LNCaP clone FGC (cell line): ENCODE measurements around the gene WNK1.

ENCODE experiments used
- DNase-seq: peaks from one replicate; pipeline ENCODE4 v3.0.0-alpha.2; 2011; ENCODE audit warnings: low read depth
- H3K4me3 ChIP-seq: 2 replicates; pipeline ENCODE4 v1.5.1; 2011; ENCODE audit warnings: mild to moderate bottlenecking, low read depth, low read length, control low read depth
- CTCF ChIP-seq: IDR thresholded peaks from 2 replicates; pipeline ENCODE4 v1.5.1; 2012; ENCODE audit warnings: mild to moderate bottlenecking; ENCODE audit not compliant: control insufficient read depth, insufficient read depth; ENCODE audit errors: extremely low read depth

The WNK1 gene

GRCh38 chr12:718756-719102 is 33.6 kb upstream of the WNK1 start:
- TF ChIP-seq CTCF: no peak
- no peak for DNase-seq
- no peak overlapping the region for H3K4me3 ChIP-seq

GRCh38 chr12:720231-720941 is 32.0 kb upstream of the WNK1 start:
- no peak overlapping the region for H3K4me3 ChIP-seq
- no peak for DNase-seq
- TF ChIP-seq CTCF: no peak

- no peak for DNase-seq
- H3K4me3 ChIP-seq: no peak overlapping the region
- no peak for TF ChIP-seq CTCF
Observed at GRCh38 chr12:724194-724855, 28.1 kb upstream of the WNK1 start.

- no peak for TF ChIP-seq CTCF
- no peak overlapping the region for H3K4me3 ChIP-seq
- DNase-seq: no peak
Observed at GRCh38 chr12:725076-725475, 27.3 kb upstream of the WNK1 start.

- H3K4me3 ChIP-seq: no peak overlapping the region
- DNase-seq: no peak
- TF ChIP-seq CTCF: no peak
Observed at GRCh38 chr12:726281-727140, 25.9 kb upstream of the WNK1 start.

- H3K4me3 ChIP-seq: no peak overlapping the region
- DNase-seq: no peak
- TF ChIP-seq CTCF: no peak
Observed at GRCh38 chr12:727321-727720, 25.1 kb upstream of the WNK1 start.
